HG03135 (cell line): ENCODE results near the gene STX8.
"Not testable (repeated sequence)": the region's sequence is repeated elsewhere in the genome, so short reads cannot be mapped to it uniquely, and the experiment has no call there.

Source experiments
- ATAC-seq: cut with Tn5 transposase; IDR thresholded peaks from one replicate; pipeline ENCODE4 v1.9.1; 2021; ENCODE audit warnings: mild to moderate bottlenecking, moderate library complexity; ENCODE audit not compliant: unreplicated experiment

The STX8 gene

GRCh38 chr17:9355846-9356245 lies 219.8 kb downstream of the STX8 start:
- no peak for ATAC-seq

DNA sequence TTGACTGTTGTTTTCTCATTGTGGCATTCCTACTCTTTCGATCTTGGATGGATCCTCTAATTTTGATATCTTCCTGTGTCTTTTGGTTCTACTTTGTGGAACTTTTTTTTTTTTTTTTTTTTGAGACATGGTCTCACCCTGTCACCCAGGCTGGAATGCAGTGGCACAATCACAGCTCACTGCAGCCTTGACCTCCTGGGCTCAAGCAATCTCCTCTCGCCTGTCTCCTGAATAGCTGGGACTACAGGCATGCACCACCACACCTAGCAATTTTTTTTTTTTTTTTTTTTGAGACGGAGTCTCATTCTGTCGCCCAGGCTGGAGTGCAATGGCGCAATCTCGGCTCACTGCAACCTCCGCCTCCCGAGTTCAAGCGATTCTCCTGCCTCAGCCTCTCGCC lies 220.4 kb downstream of the STX8 start:
- not testable (repeated sequence) for ATAC-seq

GRCh38 chr17:9350080-9350479 lies 225.5 kb downstream of the STX8 start:
- no peak for ATAC-seq

- no peak for ATAC-seq
These were observed 229.2 kb downstream of the STX8 start for GRCh38 chr17:9346296-9346926.

- no peak for ATAC-seq
These were observed 232.1 kb downstream of the STX8 start for GRCh38 chr17:9343516-9343915.

GRCh38 chr17:9342225-9342624 lies 233.4 kb downstream of the STX8 start:
- ATAC-seq, result no peak

- no peak for ATAC-seq
These were observed 235.7 kb downstream of the STX8 start for GRCh38 chr17:9339958-9340357.

- not testable (repeated sequence) for ATAC-seq
These were observed 236.1 kb downstream of the STX8 start for GRCh38 chr17:9339482-9339881.

- no peak for ATAC-seq
These were observed 238.8 kb downstream of the STX8 start for GRCh38 chr17:9336817-9337216.

DNA sequence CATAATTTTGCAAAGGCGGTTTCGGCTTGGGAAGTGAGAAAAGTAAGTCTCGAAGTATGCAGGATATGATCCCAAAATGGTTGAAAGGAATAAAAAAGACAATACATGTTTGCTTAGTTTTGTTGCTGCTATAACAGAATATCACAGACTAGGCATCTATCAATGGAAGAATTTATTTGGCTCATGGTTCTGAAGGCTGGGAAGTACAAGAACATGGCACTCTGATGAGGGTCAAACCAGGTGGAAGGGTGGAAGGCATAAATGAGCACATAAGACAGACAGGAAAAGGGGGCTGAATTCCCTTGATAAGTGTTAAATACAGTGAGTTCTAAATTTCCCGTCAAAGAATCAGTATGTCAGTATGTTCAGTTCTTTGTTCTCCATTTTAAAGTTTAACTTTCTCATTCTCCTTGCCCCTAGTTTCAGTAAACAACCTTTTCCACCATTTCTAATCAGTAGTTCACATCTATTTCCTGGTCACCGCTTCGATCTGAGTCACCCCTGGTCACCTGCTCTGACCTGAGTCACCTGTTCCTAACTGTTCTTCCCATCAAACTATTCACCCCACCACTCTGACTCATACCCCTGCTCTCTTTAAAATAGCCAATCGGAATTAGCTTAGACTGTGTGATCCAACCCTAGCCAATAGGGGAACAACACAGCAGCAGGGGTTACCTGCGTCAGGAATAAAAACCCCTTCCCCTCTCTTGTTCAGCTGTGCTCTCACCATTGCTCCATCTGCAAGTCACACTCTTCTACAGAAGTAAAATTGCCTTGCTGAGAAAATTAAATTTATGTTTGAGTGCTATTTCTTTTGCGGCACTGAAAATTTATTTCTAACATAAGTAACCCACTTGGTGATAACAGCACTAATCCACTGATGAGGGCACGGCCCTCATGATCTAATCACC lies 240.8 kb downstream of the STX8 start:
- no peak for ATAC-seq

DNA sequence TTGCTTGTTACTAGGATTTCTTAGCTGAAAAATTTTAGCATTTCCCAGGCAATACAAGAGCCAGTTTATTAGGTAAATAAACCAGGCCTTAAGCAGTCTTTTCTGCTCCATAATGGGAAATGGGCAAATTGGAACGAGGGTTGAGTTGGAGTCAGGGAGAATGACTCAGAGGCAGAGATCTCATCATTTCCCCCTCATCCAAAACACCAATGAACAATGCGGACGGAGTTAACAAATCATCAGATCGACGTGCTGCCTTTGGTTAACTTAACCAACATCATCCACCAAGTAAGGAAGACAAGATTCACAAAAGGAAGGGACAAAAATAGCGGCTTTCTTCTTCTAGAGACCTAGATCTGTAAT lies 243.5 kb downstream of the STX8 start:
- no peak for ATAC-seq

GRCh38 chr17:9331279-9332131 lies 244.1 kb downstream of the STX8 start:
- ATAC-seq, result no peak

DNA sequence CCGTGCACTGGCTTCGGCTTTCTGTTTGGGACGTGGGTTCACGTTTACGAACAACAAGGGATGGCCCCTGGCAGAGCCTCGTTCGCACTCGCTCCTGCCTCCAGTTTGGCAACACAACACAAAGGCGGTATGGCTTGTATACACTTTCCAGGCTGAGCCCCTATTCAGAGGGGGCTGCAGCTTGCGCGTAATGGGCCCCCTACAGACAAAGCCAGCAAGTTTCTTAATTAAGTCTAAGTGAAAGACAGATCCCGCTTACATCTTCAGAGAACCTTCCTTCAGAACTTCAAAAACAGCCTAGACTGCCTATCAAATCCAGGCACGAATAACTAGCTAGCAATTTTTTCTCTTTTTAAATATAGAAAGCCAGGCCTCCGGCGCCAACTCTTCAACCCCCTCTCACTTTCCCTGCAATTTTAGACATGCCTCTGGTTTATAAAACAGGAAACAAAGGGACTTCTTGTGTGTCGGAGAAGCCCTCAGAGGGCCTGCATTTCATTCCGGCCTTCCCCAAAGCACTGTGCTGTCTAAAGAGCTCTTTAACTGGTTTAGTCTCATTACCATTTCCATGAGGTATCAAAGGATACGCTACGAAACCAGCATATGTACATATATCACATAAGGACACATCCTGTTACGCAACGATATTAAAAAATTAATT lies 244.9 kb downstream of the STX8 start:
- ATAC-seq, result no peak

GRCh38 chr17:9330141-9330540 lies 245.5 kb downstream of the STX8 start:
- ATAC-seq, result no peak

GRCh38 chr17:9329251-9329921 lies 246.2 kb downstream of the STX8 start:
- ATAC-seq, result no peak

DNA sequence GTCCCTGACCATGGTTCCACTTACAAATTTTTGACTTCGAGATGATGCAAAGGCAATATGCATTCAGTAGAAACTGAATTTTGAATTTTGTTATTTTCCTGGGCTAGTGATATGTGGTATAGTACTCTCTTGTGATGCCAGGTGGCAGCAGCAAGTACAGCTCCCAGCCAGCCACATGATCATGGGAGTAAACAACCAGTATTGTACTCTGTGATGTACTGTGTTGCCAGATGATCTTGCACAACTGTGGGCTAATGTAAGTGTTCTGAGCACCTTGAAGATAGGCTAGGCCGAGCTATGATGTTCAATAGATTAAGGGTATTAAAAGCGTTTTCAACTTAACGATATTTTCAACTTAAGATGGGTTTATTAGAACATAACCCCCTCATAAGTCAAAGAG lies 250.8 kb downstream of the STX8 start:
- ATAC-seq, result no peak

DNA sequence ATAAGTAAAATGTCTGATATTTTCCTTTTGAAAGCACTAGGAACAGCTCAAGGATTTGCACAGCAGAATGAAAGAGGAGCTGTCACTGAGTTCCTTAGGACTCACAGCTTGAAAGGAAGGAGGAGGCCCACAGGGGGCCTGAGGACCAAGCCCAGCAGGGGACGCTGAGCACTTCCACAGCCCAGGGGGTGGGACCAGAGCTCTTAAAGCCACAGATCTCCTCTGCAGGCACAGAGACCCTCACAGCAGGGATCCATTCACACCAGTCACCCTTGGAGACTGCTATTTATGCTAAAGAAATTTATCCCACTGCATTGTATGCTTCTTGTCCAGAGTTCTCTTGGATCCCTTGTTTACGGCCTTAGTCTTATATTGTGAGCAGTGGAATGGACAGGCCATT lies 253.3 kb downstream of the STX8 start:
- ATAC-seq, result no peak

DNA sequence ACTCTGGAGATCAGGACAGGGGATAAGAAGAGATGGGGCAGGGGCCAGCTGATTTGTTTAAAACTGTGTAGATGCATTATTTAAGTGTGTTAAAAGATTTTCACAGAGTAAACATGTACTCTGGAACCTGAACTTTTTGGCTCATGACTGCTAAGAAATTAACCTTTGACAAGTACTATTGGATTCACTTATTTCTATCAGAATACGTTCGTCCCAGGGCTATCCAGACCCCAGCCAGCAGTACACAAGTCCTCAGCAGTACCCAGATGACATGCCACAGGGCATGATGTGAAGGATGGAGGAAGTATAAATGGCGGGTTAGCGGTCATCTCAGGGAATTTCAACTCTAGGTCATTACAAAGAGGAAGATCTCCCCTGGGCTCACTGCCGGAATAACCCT lies 253.7 kb downstream of the STX8 start:
- no peak for ATAC-seq

DNA sequence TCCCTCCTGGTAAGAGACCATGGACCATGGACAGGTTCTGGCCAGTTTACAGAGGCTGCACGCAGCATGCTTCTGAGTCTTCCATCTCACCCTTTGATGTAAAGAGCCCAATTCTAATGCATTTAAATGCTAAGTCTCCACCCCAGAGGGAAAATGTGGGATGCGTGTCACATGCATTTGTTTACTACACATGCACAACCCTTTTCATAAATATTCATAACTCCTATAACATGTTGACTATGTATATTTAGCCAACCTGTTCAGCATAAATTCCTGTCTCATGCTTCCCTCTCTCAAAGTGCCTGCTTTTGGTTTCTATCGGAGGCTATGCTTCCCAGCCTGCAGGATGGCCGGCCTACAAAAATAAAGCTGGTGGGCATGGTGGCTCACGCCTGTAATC lies 260.3 kb downstream of the STX8 start:
- ATAC-seq, result no peak

DNA sequence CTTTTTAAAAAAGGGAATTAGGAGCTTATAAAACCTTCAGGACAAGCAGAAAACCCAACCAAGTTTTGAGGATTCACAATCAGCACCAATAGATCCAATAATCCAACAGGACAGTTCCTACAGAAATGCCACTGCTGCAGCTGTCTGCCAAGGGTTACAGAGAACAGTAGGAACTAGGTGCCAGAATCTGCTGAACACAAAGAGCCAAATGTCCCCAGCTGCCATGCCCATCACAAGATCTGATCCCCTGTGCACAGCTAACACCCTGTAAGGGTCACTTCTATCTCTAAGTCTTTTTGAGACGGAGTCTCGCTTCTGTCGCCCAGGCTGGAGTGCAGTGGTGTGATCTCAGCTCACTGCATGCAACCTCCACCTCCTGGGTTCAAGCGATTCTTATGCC lies 262.3 kb downstream of the STX8 start:
- no peak for ATAC-seq
